SJSA1 (cell line): ENCODE measurements around the gene SH2D1A. TPM values are rescaled to one million over a fixed set of nuclear protein-coding genes. Genes with fewer than 3 reads are reported as not detected.
"Not testable (repeated sequence)": the region's sequence is repeated elsewhere in the genome, so short reads cannot be mapped to it uniquely, and the experiment has no call there.

Source experiments
- DNase-seq, 2 experiments: peaks; one replicate each; pipeline ENCODE4 v3.0.0-alpha.2; 2015 to 2020; ENCODE audit warnings: low spot score in 2 of 2, low read depth in 1 of 2
- H3K27ac ChIP-seq: fragments of 250-450 bp; sonication (Bioruptor Pico); 2 replicates; pipeline ENCODE4 v1.5.1; 2020; ENCODE audit warnings: mild to moderate bottlenecking, moderate library complexity
- H3K27me3 ChIP-seq: fragments of 250-450 bp; sonication (Bioruptor Pico); replicated peaks from 2 replicates; pipeline ENCODE4 v1.5.1; 2020; ENCODE audit warnings: mild to moderate bottlenecking, moderate library complexity
- H3K36me3 ChIP-seq: fragments of 250-450 bp; sonication (Bioruptor Pico); 2 replicates; pipeline ENCODE4 v1.5.1; 2020; ENCODE audit warnings: mild to moderate bottlenecking
- H3K4me1 ChIP-seq: fragments of 250-450 bp; sonication (Bioruptor Pico); replicated peaks from 2 replicates; pipeline ENCODE4 v1.6.1; 2021; ENCODE audit warnings: mild to moderate bottlenecking
- H3K4me3 ChIP-seq: fragments of 250-450 bp; sonication (Bioruptor Pico); 2 replicates; pipeline ENCODE4 v1.5.1; 2020; ENCODE audit warnings: mild to moderate bottlenecking
- H3K9me3 ChIP-seq: fragments of 250-450 bp; sonication (Bioruptor Pico); replicated peaks from 2 replicates; pipeline ENCODE4 v1.5.1; 2020; ENCODE audit warnings: mild to moderate bottlenecking
- total RNA-seq: library from RNA; depleted of rRNA; stranded (reverse); fragments of >200 nt; shearing (Covaris generic); gene quantifications from 2 replicates; pipeline ENCODE4 v1.2.3, GENCODE V29; 2014

The SH2D1A gene
- total RNA-seq, 1 experiment from 2014 or later, result not detected

GRCh38 chrX:124378643-124379042 lies 32.3 kb downstream of the SH2D1A start:
- no peak overlapping the region for H3K4me3 ChIP-seq
- no peak overlapping the region for H3K27ac ChIP-seq
- no peaks in the 10 kb centered on the region for H3K27me3 ChIP-seq
- H3K9me3 ChIP-seq, result no peaks in the 10 kb centered on the region
- no peaks in the 10 kb centered on the region for H3K4me1 ChIP-seq
- DNase-seq, result no peak
- H3K36me3 ChIP-seq, result no peaks in the 10 kb centered on the region

GRCh38 chrX:124383354-124383753 lies 37.0 kb downstream of the SH2D1A start:
- no peaks in the 10 kb centered on the region for H3K27me3 ChIP-seq
- H3K36me3 ChIP-seq, result no peaks in the 10 kb centered on the region
- H3K9me3 ChIP-seq, result no peaks in the 10 kb centered on the region
- no peak overlapping the region for H3K27ac ChIP-seq
- no peaks in the 10 kb centered on the region for H3K4me1 ChIP-seq
- DNase-seq, result no peak
- H3K4me3 ChIP-seq, result no peak overlapping the region

GRCh38 chrX:124386401-124386800 lies 40.0 kb downstream of the SH2D1A start:
- Histone ChIP-seq H3K4me1 (no peaks in the 10 kb centered on the region), H3K27ac (no peak overlapping the region), H3K4me3 (no peak overlapping the region), H3K9me3 (no peaks in the 10 kb centered on the region), H3K36me3 (no peaks in the 10 kb centered on the region), H3K27me3 (no peaks in the 10 kb centered on the region)
- no peak for DNase-seq

- no peaks in the 10 kb centered on the region for H3K9me3 ChIP-seq
- H3K27ac ChIP-seq, result no peak overlapping the region
- no peaks in the 10 kb centered on the region for H3K36me3 ChIP-seq
- DNase-seq, result peak in 1 of 2 experiments; percentile 32
- H3K4me1 ChIP-seq, result no peaks in the 10 kb centered on the region
- H3K4me3 ChIP-seq, result no peak overlapping the region
- H3K27me3 ChIP-seq, result no peaks in the 10 kb centered on the region
These were observed 42.2 kb downstream of the SH2D1A start for GRCh38 chrX:124388562-124388961.

- H3K4me1 ChIP-seq, result no peaks in the 10 kb centered on the region
- DNase-seq, result no peak
- no peaks in the 10 kb centered on the region for H3K36me3 ChIP-seq
- H3K4me3 ChIP-seq, result no peak overlapping the region
- no peaks in the 10 kb centered on the region for H3K9me3 ChIP-seq
- no peaks in the 10 kb centered on the region for H3K27me3 ChIP-seq
- H3K27ac ChIP-seq, result no peak overlapping the region
These were observed 46.4 kb downstream of the SH2D1A start for GRCh38 chrX:124392794-124393193.

- H3K9me3 ChIP-seq, result no peaks in the 10 kb centered on the region
These were observed 46.9 kb downstream of the SH2D1A start for GRCh38 chrX:124393238-124393637.

GRCh38 chrX:124393659-124394058 lies 47.3 kb downstream of the SH2D1A start:
- H3K4me3 ChIP-seq, result no peak overlapping the region
- H3K4me1 ChIP-seq, result no peaks in the 10 kb centered on the region
- no peak for DNase-seq
- H3K27me3 ChIP-seq, result no peaks in the 10 kb centered on the region
- H3K36me3 ChIP-seq, result no peaks in the 10 kb centered on the region
- no peak overlapping the region for H3K27ac ChIP-seq
- no peaks in the 10 kb centered on the region for H3K9me3 ChIP-seq

More at GRCh38 chrX:124393238-124393637, 46.9 kb downstream of the SH2D1A start:
- DNase-seq, result no peak
- H3K4me3 ChIP-seq, result no peak overlapping the region
- no peaks in the 10 kb centered on the region for H3K36me3 ChIP-seq
- no peaks in the 10 kb centered on the region for H3K4me1 ChIP-seq
- no peak overlapping the region for H3K27ac ChIP-seq
- no peaks in the 10 kb centered on the region for H3K27me3 ChIP-seq

- Histone ChIP-seq H3K27ac (no peak overlapping the region), H3K36me3 (no peaks in the 10 kb centered on the region), H3K4me3 (no peak overlapping the region), H3K27me3 (no peaks in the 10 kb centered on the region), H3K9me3 (no peaks in the 10 kb centered on the region), H3K4me1 (no peaks in the 10 kb centered on the region)
- no peak for DNase-seq
These were observed 49.0 kb downstream of the SH2D1A start for GRCh38 chrX:124395145-124395880.

GRCh38 chrX:124401696-124402095 lies 55.3 kb downstream of the SH2D1A start:
- Histone ChIP-seq H3K4me3 (no peak overlapping the region), H3K9me3 (no peaks in the 10 kb centered on the region), H3K27me3 (no peaks in the 10 kb centered on the region), H3K36me3 (no peaks in the 10 kb centered on the region), H3K27ac (no peak overlapping the region), H3K4me1 (no peaks in the 10 kb centered on the region)
- no peak for DNase-seq

GRCh38 chrX:124405868-124406267 lies 59.5 kb downstream of the SH2D1A start:
- no peaks in the 10 kb centered on the region for H3K27me3 ChIP-seq
- DNase-seq, result no peak

GRCh38 chrX:124406294-124407014 lies 60.1 kb downstream of the SH2D1A start:
- Histone ChIP-seq H3K4me3 (no peak overlapping the region), H3K36me3 (no peaks in the 10 kb centered on the region), H3K27me3 (no peaks in the 10 kb centered on the region), H3K4me1 (no peaks in the 10 kb centered on the region), H3K9me3 (no peaks in the 10 kb centered on the region), H3K27ac (no peak overlapping the region)
- peak; percentile 12 to 37 for DNase-seq

More at GRCh38 chrX:124405868-124406267, 59.5 kb downstream of the SH2D1A start:
- no peak overlapping the region for H3K27ac ChIP-seq
- H3K36me3 ChIP-seq, result no peaks in the 10 kb centered on the region
- H3K9me3 ChIP-seq, result no peaks in the 10 kb centered on the region
- H3K4me3 ChIP-seq, result no peak overlapping the region
- no peaks in the 10 kb centered on the region for H3K4me1 ChIP-seq

GRCh38 chrX:124407226-124407625 lies 60.9 kb downstream of the SH2D1A start:
- no peak overlapping the region for H3K4me3 ChIP-seq
- H3K4me1 ChIP-seq, result no peaks in the 10 kb centered on the region
- no peaks in the 10 kb centered on the region for H3K36me3 ChIP-seq
- no peaks in the 10 kb centered on the region for H3K27me3 ChIP-seq
- DNase-seq, result no peak
- no peak overlapping the region for H3K27ac ChIP-seq
- H3K9me3 ChIP-seq, result no peaks in the 10 kb centered on the region

GRCh38 chrX:124408380-124408779 lies 62.0 kb downstream of the SH2D1A start:
- H3K27ac ChIP-seq, DNase-seq, H3K27me3 ChIP-seq, H3K9me3 ChIP-seq, H3K4me3 ChIP-seq, H3K36me3 ChIP-seq, H3K4me1 ChIP-seq: not testable (repeated sequence)

- no peaks in the 10 kb centered on the region for H3K9me3 ChIP-seq
- H3K27me3 ChIP-seq, result no peaks in the 10 kb centered on the region
- H3K27ac ChIP-seq, result no peak overlapping the region
- no peak for DNase-seq
- no peaks in the 10 kb centered on the region for H3K4me1 ChIP-seq
- no peaks in the 10 kb centered on the region for H3K36me3 ChIP-seq
- H3K4me3 ChIP-seq, result no peak overlapping the region
These were observed 66.9 kb downstream of the SH2D1A start for GRCh38 chrX:124413244-124413643.
